IPS-11a (cell line): ENCODE measurements around the gene HTR2C.
"Not testable (repeated sequence)": the region's sequence is repeated elsewhere in the genome, so short reads cannot be mapped to it uniquely, and the experiment has no call there.

Experiments used
- H3K4me3 ChIP-seq: one replicate; pipeline ENCODE4 v1.5.1; 2013; ENCODE audit warnings: low read depth, low read length, control low read depth

Gene HTR2C

DNA sequence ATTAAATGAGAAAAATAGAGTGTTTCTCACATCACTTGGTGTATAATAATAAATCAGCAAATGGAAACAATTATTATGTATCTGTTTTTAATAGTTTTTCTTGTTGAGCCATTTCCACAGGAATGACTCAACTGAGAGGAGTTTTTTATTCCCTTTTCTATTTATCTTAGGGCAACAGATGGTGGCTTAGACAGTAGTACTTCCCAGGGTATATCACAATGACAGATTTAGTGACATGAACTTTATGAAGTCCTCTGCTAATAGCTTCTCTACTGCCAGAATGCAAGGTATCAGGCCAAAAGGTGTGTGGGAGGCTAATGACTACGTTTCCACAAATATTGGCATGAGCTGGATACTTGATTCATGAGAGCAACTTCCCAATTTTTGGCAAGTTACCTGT, 126.7 kb downstream of the HTR2C start:
- H3K4me3 ChIP-seq: no peak overlapping the region

DNA sequence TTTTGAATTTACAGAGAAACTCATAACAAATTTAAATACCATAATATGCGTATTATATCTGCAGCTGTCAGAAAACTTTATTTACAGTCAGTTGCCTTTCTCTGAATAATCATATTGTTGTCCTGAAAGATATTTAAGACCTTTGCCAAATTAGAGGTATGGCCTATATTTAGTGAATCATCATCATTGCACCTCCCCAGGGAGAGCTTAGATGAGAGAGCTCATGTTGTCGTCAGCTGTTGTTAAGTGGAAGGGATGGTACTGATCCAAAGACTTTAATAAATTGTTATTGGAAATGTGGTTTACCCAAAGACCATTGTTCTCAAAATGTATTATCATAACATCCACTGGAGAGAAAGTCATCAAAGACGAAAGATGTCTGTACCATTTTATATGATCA, 128.6 kb downstream of the HTR2C start:
- H3K4me3 ChIP-seq: no peak overlapping the region

DNA sequence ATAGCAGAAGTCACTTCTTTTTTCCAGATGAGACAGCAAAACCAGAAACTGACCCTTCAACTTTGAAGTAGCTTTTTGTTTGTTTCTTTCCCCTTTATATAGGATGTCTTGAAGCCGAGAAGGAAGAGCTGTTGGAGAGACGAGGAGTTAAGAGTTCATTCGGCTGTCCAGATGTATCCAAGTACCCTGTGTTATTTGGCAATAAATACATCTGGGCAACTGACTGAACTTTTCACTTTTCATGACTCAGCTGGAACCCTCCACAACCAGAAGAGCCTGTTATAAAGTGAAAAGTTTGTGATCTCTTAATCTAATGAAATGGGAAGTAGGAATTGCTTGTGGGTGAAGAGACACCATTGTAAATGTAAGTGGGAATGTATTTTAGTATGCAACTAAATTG, 131.2 kb downstream of the HTR2C start:
- no peak overlapping the region for H3K4me3 ChIP-seq

DNA sequence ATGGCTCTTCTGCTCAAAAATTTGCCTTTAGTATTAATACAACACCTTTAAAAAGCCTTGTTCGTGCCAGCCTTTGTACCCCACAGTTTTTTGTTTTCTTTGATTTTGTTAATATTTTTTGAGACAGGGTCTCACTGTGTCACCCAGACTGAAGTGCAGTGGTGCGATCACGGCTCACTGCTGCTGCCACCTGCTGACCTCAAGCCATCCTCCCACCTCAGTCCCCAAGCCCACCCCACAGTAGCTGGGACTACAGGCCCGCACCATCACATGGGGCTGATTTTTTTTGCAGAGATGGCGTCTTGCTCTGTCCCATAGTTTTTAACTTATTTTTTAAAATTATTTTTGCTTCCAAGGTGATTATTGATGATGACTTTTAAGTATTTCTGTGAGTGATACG, 134.0 kb downstream of the HTR2C start:
- no peak overlapping the region for H3K4me3 ChIP-seq

DNA sequence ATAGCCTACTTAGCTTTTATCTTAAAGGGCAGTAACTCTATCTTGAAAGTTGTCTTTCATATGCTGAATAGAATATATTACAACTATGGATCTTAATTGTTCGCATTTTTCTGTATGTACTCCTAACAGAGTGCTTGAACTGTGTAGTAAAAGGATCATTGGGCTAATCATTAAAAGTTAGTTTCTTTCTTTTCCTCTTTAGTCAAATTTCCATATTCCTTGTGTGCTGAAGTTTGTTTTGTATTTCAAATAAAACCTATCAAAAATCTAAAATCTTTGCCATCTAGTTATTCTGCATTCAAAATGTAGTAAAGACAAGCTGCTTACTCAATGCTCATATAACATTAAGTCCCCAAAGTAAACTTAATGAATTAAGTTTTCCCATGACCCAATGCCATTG, 182.7 kb downstream of the HTR2C start:
- no peak overlapping the region for H3K4me3 ChIP-seq

DNA sequence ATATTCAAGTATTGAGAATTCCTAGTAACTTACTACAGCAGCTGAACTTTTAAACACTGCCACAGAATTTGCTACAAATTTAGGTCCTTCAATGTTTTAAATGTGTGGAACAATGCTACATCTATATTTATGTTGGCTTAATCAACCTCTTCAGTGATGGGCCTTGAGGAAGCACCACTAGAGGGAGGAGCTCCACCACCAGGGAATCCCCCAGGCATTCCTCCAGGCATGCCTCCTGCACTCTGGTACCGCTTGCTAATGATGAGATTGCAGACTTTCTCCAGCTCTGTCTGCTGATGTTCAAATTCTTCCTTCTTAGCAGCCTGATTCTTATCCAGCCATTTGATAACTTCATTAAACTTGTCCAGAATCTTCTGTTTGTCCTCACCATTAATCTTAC, 190.8 kb downstream of the HTR2C start:
- no peak overlapping the region for H3K4me3 ChIP-seq

DNA sequence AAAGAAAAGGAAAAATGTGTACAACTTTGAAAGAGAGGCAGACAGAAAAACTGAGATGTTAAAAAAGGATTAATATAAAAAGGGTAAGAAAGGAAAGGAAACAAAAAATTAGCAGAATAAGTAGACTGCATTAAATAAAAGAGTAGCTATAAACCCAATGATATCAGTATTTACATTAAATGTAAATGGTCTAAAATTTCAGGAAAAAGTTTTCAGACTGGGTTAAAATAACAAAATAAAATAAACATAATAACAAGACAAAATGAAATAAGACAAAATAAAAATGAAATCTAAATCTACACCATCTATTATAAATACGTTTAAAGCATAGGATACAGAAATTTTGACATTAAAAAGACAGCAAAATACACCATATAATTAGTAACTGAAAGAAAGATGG, 199.0 kb downstream of the HTR2C start:
- no peak overlapping the region for H3K4me3 ChIP-seq

DNA sequence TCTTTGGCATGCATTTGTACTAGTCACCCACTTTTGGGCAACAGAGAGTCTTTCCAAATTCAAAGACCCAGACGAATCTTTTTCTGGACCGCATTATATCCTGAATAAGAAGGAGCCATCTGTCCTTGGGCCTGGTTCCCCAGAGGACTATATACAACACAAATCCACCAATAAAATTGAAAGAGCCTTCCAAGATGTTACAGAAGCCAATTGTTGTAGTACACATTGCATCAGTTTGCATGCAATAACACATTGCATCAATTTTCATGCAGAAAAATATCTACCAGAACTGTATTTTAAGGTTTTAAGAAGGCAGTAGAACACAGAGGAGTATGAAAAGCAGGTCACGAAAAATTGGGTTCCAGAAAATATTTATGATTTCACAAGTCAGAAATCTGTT, 203.2 kb downstream of the HTR2C start:
- no peak overlapping the region for H3K4me3 ChIP-seq

DNA sequence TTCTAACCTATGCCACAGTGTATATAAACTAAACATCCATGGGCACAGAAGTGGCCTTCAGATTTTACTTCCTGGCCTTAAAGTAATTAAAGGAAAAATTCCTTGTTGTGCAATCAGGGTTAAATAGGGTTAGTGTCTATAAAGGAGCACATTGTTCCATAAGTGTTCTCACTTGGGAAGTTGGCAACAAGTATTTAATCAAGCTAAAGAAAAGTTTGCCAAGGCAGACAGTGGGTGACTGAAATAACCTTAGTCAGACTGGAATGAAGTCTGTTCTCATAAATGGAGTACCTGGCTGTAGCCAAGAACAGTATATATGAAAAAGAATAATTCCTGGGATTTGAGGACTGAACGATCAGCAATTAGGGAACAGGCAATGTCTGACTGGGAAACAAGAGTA, 213.6 kb downstream of the HTR2C start:
- H3K4me3 ChIP-seq: no peak overlapping the region

DNA sequence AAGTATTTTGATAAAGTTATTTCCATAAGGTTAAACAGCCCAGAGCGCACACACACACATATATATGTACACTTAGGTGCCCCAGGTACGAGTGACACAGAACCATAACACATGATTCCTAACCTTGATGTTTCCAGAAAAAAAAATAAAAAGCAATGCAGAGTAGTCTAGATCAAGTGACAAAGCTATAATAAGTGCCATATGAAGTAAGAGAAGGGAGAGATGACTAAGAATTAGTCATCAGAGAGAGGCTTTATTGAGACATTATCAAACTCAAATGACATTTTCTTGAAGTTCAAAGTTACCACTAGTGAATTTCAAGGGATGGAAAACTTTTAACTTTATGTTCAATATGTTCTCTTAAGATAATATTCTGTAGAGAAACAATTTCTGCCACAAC, 215.0 kb downstream of the HTR2C start:
- no peak overlapping the region for H3K4me3 ChIP-seq

DNA sequence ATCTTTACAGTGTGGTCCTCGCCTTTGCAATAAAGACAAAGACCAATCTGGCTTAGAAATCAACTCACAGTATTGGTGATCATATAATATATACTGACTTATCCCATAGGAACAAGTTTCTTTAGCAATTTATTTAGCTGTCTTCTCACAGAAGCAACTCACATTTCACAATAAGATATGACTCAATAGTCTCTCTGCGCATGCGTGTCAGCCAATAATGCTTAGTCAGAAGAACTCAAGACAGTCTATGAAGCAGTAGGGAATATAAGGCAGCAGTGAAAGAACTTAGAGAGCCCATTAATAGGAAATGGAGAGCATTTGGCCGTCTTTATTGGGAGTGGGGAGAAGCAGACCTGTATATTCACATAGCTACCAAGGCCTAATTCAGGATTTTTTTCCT, 216.8 kb downstream of the HTR2C start:
- H3K4me3 ChIP-seq: no peak overlapping the region

DNA sequence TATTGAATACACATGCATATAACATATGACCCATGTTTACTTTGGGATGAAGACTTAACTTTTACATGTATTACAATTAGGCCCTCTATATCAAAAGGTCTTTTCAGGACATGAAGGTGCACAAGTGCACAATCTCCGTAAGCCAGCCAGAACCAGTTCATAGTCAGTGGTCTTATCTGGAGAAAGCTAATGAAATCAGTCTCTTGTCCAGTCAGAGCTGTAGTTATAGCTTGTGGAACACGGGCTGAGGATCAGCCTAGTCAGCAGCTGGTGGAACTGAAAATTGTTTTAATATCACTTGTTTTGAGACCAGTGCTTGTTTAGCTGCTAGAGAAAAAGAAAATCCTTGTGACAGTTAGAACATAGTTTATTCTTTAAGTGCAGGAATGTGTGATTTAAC, 235.6 kb downstream of the HTR2C start:
- H3K4me3 ChIP-seq: no peak overlapping the region

DNA sequence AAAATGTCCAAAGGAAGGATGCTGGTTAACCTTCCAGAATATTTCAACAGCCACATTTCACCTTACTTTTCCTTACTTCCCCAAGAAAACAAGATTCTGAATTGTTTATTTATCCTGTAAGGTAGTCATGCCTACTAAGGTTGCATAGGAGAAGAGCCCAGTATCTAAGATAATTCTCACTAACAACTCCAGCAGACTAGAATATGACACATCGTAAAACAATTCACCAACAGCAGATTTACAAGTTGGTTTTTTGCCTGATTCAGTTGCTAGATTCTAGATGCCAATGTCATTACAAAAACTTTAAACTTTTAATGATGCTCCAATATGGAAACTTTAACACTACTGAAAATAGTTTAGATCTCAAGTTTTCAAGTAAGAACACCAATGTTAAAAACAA, 257.2 kb downstream of the HTR2C start:
- no peak overlapping the region for H3K4me3 ChIP-seq

DNA sequence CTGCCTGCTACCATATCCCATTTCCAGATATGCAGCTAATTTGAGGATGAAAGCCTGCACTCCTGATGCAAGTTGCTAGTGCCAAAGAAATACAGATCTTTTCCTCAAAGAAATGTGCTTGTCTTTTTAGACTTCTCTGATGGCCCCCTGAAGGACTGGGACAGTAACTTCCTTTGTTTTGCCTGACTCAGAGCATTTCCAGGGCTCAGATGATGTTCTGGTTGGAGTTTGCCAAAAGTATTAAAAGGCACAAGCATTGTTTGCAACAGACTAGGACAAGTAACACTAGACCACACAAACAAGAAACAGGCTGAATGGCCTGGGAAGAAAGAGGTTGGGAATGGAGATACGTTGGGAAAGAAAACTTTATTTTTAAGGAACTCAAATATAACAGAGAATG, 258.3 kb downstream of the HTR2C start:
- H3K4me3 ChIP-seq: no peak overlapping the region

DNA sequence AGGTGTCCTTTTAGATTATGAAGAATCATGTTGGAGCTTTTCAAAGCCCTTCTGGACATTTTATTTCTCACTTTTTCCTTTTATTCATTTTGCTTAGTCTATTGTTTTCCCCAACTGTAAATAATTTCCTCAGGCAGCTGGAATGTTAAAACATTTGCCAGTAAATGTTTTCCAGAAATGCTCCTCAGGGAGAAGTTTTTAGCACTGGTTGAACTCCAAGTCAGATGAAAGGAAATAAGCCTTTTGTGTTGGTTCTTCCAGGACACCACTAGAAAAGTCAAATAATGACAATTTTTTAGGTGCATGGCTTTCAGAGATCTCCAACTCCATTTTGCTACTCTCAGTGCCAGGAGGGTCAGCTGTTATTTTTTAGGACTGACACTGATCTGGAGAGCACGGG, 305.6 kb downstream of the HTR2C start:
- H3K4me3 ChIP-seq: no peak overlapping the region

DNA sequence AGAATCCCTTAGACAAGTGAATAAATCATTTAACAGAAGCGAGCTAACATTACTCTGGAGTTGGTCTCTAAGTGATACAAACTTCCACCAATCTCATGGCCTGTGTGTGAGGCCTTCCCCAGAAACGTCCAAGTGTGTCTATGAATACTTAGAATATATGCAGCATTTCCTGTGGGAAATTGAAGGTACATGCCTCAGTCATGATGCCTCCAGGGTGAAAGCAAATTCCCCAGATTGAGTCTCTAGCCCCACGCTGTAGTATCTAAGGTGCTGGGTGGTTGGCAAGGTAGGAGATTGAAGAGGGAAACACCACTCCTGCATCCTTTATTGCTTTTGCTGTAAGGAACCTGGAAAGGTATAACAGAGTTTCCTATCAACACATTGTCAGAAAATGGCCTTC, 319.7 kb downstream of the HTR2C start:
- H3K4me3 ChIP-seq: no peak overlapping the region

DNA sequence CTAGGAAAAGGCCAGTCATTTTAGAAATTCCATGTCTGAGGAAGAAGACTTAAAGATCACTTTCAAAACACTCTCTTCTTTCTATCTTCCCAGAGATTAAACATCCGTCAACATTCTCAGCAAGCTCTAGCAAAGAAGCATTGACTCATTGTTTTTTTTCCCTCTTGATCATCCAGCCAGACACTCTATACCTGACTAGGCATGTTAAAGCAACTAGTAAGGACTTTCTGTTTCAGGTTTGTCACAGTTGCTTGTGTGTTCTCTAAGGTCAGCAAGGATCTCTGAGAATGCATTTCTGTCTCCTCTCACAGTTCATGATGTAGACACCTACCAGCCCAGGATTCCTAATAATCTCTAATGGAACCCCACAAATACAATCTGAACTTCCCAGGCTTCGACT, 321.4 kb downstream of the HTR2C start:
- H3K4me3 ChIP-seq: no peak overlapping the region

DNA sequence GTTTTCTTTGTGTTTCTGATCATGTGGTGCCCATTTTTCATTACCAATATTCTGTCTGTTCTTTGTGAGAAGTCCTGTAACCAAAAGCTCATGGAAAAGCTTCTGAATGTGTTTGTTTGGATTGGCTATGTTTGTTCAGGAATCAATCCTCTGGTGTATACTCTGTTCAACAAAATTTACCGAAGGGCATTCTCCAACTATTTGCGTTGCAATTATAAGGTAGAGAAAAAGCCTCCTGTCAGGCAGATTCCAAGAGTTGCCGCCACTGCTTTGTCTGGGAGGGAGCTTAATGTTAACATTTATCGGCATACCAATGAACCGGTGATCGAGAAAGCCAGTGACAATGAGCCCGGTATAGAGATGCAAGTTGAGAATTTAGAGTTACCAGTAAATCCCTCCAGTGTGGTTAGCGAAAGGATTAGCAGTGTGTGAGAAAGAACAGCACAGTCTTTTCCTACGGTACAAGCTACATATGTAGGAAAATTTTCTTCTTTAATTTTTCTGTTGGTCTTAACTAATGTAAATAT, 323.2 kb downstream of the HTR2C start:
- H3K4me3 ChIP-seq: no peak overlapping the region

DNA sequence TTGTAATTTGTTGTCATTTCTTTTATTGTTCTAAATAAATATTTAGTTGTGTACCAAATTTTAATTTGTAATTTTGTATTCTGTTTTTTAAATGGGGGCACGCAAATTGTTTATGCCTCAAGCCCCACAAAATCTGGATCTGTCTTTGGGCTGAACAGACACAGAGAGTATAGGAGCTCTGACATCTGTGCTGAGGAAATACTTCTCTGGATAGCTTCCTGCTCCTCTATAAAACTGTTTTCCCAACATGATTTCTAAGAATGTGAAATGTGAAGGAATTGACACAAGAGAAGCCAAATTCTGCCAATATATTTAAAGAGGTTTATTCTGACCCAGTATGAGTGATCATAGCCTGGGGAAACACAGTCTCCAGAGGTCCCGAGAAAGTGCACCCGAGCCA, 340.5 kb downstream of the HTR2C start:
- H3K4me3 ChIP-seq: no peak overlapping the region

DNA sequence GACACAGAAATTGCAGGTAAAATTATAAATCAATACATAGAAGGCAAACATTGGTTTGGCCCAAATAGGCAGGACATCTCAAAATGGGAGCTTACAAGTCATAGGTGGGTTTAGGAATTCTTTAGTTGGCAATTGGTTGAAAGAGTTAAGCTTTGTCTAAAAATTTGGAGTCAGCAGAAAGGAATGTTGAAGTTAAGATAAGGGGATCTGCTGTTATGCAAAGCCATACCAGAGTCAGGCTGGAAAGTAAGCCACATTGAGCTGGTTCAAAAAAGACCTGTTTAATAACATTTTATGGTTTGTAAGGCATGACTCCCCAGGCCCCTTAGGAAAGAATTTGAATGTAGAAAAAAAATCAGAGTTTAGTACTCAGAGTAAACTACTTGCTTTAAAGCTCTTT, 341.0 kb downstream of the HTR2C start:
- H3K4me3 ChIP-seq: no peak overlapping the region

DNA sequence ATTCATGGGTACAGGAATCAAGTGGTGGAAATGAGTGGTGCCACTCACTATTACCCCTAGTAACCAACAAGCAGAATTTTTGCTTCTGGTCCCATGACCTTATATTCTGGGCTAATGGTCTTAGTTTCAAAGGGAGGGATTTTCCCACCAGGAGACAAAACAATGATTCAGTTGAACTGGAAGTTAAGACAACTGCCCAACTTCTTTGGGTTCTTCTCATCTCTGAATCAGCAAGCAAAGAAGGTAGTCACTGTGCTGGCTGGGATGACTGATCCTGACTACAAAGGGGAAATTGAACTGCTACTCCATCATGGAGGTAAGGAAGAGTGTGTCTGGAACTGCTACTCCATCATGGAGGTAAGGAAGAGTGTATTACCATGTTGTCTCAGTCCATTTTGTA, 346.3 kb downstream of the HTR2C start:
- H3K4me3 ChIP-seq: no peak overlapping the region

DNA sequence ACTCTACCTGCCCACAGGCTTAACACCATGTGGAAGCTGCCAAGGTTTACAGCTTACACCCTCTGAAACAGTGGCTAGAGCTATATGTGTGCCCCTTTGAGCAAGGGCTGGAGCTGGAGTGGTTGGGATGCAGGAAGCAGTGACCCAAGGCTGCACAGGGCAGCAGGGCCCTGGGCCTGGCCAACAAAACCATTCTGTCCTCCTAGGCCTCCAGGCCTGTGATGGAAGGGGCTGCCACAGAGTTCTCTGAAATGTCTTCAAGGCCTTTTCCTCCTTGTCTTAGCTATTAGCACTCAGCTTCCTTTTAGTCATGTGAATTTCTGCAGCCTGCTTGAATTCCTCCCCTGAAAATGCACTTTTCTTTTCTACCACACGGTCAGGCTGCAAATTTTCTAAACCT, 348.7 kb downstream of the HTR2C start:
- no peak overlapping the region for H3K4me3 ChIP-seq

DNA sequence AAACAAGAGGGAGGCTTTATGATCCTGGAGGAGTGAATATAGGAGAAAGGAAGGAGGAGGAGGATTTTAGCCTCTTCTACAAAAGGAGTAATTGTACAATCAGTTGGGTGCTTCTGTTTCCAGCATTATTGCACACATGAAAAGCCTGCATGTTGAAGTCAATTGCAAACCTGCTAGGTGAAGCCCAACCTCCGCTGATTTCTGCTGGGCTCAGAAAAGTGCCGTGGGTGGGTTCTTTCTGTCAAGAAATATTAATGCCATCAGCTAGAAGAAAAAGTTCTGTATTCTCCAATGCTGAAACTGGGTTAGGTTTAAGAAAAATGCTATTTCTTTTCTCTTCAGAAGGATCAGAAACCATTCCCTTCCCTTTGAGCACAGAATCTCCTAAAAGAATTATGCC, 349.4 kb downstream of the HTR2C start:
- H3K4me3 ChIP-seq: not testable (repeated sequence)

DNA sequence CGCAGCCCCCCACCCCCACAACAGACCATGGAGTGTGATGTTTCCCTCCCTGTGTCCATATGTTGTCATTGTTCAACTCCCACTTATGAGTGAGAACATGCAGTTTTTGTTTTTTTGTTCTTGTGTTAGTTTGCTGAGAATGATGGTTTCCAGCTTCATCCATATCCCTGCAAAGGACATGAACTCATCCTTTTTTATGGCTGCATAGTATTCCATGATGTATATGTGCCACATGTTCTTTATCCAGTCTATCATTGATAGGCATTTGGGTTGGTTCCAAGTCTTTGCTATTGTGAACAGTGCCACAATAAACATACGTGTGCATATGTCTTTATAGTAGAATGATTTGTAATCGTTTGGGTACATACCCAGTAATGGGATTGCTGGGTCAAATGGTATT, 353.2 kb downstream of the HTR2C start:
- not testable (repeated sequence) for H3K4me3 ChIP-seq
